ENCODE results near the gene RNF152.
"Not testable (repeated sequence)": the region's sequence is repeated elsewhere in the genome, so short reads cannot be mapped to it uniquely, and the experiment has no call there.

RNF152 gene

GRCh38 chr18:61821748-61822147, 71.1 kb downstream of the RNF152 start:
- no peak for DNase-seq (ENCODE audit: low read depth)

GRCh38 chr18:61820882-61821281, 71.9 kb downstream of the RNF152 start:
- DNase-seq (ENCODE audit: low read depth) = no peak

GRCh38 chr18:61817086-61817485, 75.7 kb downstream of the RNF152 start:
- no peak for DNase-seq (ENCODE audit: low read depth)

- DNase-seq (ENCODE audit: low read depth) = no peak
Observed at GRCh38 chr18:61815885-61816470, 76.8 kb downstream of the RNF152 start.

GRCh38 chr18:61808286-61808685, 84.5 kb downstream of the RNF152 start:
- no peak for DNase-seq (ENCODE audit: low read depth)

GRCh38 chr18:61803393-61803792, 89.4 kb downstream of the RNF152 start:
- no peak for DNase-seq (ENCODE audit: low read depth)

- DNase-seq (ENCODE audit: low read depth) = no peak
Observed at GRCh38 chr18:61797696-61798590, 94.9 kb downstream of the RNF152 start.

- no peak for DNase-seq (ENCODE audit: low read depth)
Observed at GRCh38 chr18:61791031-61791430, 101.8 kb downstream of the RNF152 start.

GRCh38 chr18:61787011-61787670, 105.7 kb downstream of the RNF152 start:
- not testable (repeated sequence) for DNase-seq (ENCODE audit: low read depth)

- DNase-seq (ENCODE audit: low read depth) = peak; percentile 17
Observed at GRCh38 chr18:61785588-61785987, 107.2 kb downstream of the RNF152 start.

- DNase-seq (ENCODE audit: low read depth) = no peak
Observed at GRCh38 chr18:61784834-61785233, 108.0 kb downstream of the RNF152 start.

GRCh38 chr18:61782545-61782944, 110.3 kb downstream of the RNF152 start:
- no peak for DNase-seq (ENCODE audit: low read depth)

GRCh38 chr18:61776201-61776600, 116.6 kb downstream of the RNF152 start:
- DNase-seq (ENCODE audit: low read depth) = not testable (repeated sequence)

GRCh38 chr18:61774846-61775245, 118.0 kb downstream of the RNF152 start:
- no peak for DNase-seq (ENCODE audit: low read depth)

GRCh38 chr18:61772293-61772848, 120.4 kb downstream of the RNF152 start:
- no peak for DNase-seq (ENCODE audit: low read depth)

GRCh38 chr18:61771861-61772260, 120.9 kb downstream of the RNF152 start:
- no peak for DNase-seq (ENCODE audit: low read depth)

- DNase-seq (ENCODE audit: low read depth) = no peak
Observed at GRCh38 chr18:61770279-61770678, 122.5 kb downstream of the RNF152 start.

GRCh38 chr18:61766266-61766884, 126.4 kb downstream of the RNF152 start:
- DNase-seq (ENCODE audit: low read depth) = no peak

- peak; percentile 91 for DNase-seq (ENCODE audit: low read depth)
Observed at GRCh38 chr18:61765097-61765496, 127.7 kb downstream of the RNF152 start.

- DNase-seq (ENCODE audit: low read depth) = peak; percentile 42
Observed at GRCh38 chr18:61764381-61764780, 128.4 kb downstream of the RNF152 start.

GRCh38 chr18:61761875-61762274, 130.9 kb downstream of the RNF152 start:
- no peak for DNase-seq (ENCODE audit: low read depth)

Data from amniotic epithelial cell (primary cell).